ENCODE results near the gene WASHC4. TPM values are rescaled to one million over a fixed set of nuclear protein-coding genes. Genes with fewer than 3 reads are reported as not detected.

WASHC4 gene
- total RNA-seq, 4 donors from 2014 or later, result 23.5 to 32.5 (median 28.8) TPM

GRCh38 chr12:105109465-105110212 is 2.1 kb downstream of the WASHC4 start:
- TF ChIP-seq POLR2A (IDR thresholded peaks at IDR 0.05) (no peak), CTCF (IDR thresholded peaks at IDR 0.05) (no peak)
- intact Hi-C loops (cut with DNase I; ENCODE audit: low total_unique reads), result no loop called here
- DNase-seq (ENCODE audit: low spot score in 2 of 2), result no peak
- 30 to 49% methylated on average over 13 of the region's 13 CpGs for WGBS, 2 donors
- no peak overlapping the region for H3K4me3 ChIP-seq (ENCODE audit: low read depth, poor library complexity, severe bottlenecking)

GRCh38 chr12:105110851-105111250 is 3.3 kb downstream of the WASHC4 start:
- no peak for TF ChIP-seq CTCF (IDR thresholded peaks at IDR 0.05)
- no peak for TF ChIP-seq POLR2A (IDR thresholded peaks at IDR 0.05)
- WGBS, 2 donors, result 59 to 62% methylated on average over 4 of the region's 4 CpGs
- intact Hi-C loops (cut with DNase I; ENCODE audit: low total_unique reads), result no loop called here

GRCh38 chr12:105113094-105113493 is 5.6 kb downstream of the WASHC4 start:
- WGBS, 2 donors, result 81 to 92% methylated on average over 3 of the region's 3 CpGs
- no peak for TF ChIP-seq POLR2A (IDR thresholded peaks at IDR 0.05)
- TF ChIP-seq CTCF (IDR thresholded peaks at IDR 0.05), result no peak
- intact Hi-C loops (cut with DNase I; ENCODE audit: low total_unique reads), result no loop called here
- no peak for DNase-seq (ENCODE audit: low spot score in 2 of 2)
- H3K4me3 ChIP-seq (ENCODE audit: low read depth, poor library complexity, severe bottlenecking), result no peak overlapping the region

More at GRCh38 chr12:105110851-105111250, 3.3 kb downstream of the WASHC4 start:
- no peak for DNase-seq (ENCODE audit: low spot score in 2 of 2)
- no peak overlapping the region for H3K4me3 ChIP-seq (ENCODE audit: low read depth, poor library complexity, severe bottlenecking)

GRCh38 chr12:105116969-105117368 is 9.4 kb downstream of the WASHC4 start:
- H3K4me3 ChIP-seq (ENCODE audit: low read depth, poor library complexity, severe bottlenecking), result no peak overlapping the region
- WGBS, 2 donors, result 80 to 81% methylated on average over 1 of the region's 1 CpG
- DNase-seq (ENCODE audit: low spot score in 2 of 2), result no peak
- intact Hi-C loops (cut with DNase I; ENCODE audit: low total_unique reads), result no loop called here
- TF ChIP-seq POLR2A (IDR thresholded peaks at IDR 0.05) (no peak), CTCF (IDR thresholded peaks at IDR 0.05) (no peak)

GRCh38 chr12:105120551-105120950 is 13.0 kb downstream of the WASHC4 start:
- no peak overlapping the region for H3K4me3 ChIP-seq (ENCODE audit: low read depth, poor library complexity, severe bottlenecking)
- 81 to 94% methylated on average over 2 of the region's 2 CpGs for WGBS, 2 donors
- no peak for DNase-seq (ENCODE audit: low spot score in 2 of 2)
- TF ChIP-seq CTCF (IDR thresholded peaks at IDR 0.05), result no peak
- no peak for TF ChIP-seq POLR2A (IDR thresholded peaks at IDR 0.05)
- intact Hi-C loops (cut with DNase I; ENCODE audit: low total_unique reads), result no loop called here

- 88 to 89% methylated on average over 2 of the region's 2 CpGs for WGBS, 2 donors
- no peak for TF ChIP-seq POLR2A (IDR thresholded peaks at IDR 0.05)
- TF ChIP-seq CTCF (IDR thresholded peaks at IDR 0.05), result no peak
- H3K4me3 ChIP-seq (ENCODE audit: low read depth, poor library complexity, severe bottlenecking), result no peak overlapping the region
- intact Hi-C loops (cut with DNase I; ENCODE audit: low total_unique reads), result no loop called here
- DNase-seq (ENCODE audit: low spot score in 2 of 2), result no peak
These were observed 30.7 kb downstream of the WASHC4 start for GRCh38 chr12:105138248-105138647.
